ENCODE measurements around the gene CX3CL1. TPM values are rescaled to one million over a fixed set of nuclear protein-coding genes. Genes with fewer than 3 reads are reported as not detected.

Gene CX3CL1
- total RNA-seq, 2 donors from 2014 or later, result not detected

DNA sequence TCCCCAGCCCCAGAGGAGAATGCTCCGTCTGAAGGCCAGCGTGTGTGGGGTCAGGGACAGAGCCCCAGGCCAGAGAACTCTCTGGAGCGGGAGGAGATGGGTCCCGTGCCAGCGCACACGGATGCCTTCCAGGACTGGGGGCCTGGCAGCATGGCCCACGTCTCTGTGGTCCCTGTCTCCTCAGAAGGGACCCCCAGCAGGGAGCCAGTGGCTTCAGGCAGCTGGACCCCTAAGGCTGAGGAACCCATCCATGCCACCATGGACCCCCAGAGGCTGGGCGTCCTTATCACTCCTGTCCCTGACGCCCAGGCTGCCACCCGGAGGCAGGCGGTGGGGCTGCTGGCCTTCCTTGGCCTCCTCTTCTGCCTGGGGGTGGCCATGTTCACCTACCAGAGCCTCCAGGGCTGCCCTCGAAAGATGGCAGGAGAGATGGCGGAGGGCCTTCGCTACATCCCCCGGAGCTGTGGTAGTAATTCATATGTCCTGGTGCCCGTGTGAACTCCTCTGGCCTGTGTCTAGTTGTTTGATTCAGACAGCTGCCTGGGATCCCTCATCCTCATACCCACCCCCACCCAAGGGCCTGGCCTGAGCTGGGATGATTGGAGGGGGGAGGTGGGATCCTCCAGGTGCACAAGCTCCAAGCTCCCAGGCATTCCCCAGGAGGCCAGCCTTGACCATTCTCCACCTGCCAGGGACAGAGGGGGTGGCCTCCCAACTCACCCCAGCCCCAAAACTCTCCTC is 10.4 kb downstream of the CX3CL1 start:
- no peaks in the 10 kb centered on the region for H3K36me3 Mint-ChIP-seq
- ATAC-seq, result peak in 1 of 2 donors; percentile 3
- no peak overlapping the region for H3K4me3 Mint-ChIP-seq
- peaks cover 0 to 2% of the 10 kb centered on the region in 2 donors for H3K4me1 Mint-ChIP-seq (ENCODE audit: low read depth in 2 of 2)
- H3K27me3 Mint-ChIP-seq, result peaks cover 0 to 3% of the 10 kb centered on the region in 2 donors
- no peaks in the 10 kb centered on the region for H3K9me3 Mint-ChIP-seq
- peak; percentile 15 for DNase-seq (ENCODE audit: low spot score)
- no peak overlapping the region for H3K27ac Mint-ChIP-seq

- Mint-ChIP-seq H3K27ac (no peak overlapping the region), H3K4me3 (no peak overlapping the region), H3K36me3 (no peaks in the 10 kb centered on the region), H3K9me3 (no peaks in the 10 kb centered on the region), H3K4me1 (ENCODE audit: low read depth in 2 of 2) (peaks cover 0 to 4% of the 10 kb centered on the region in 2 donors), H3K27me3 (peaks cover 1 to 2% of the 10 kb centered on the region in 2 donors)
- ATAC-seq (no peak), DNase-seq (ENCODE audit: low spot score) (peak; percentile 39)
Measured at GRCh38 chr16:57383276-57384247, 11.3 kb downstream of the CX3CL1 start.

DNA sequence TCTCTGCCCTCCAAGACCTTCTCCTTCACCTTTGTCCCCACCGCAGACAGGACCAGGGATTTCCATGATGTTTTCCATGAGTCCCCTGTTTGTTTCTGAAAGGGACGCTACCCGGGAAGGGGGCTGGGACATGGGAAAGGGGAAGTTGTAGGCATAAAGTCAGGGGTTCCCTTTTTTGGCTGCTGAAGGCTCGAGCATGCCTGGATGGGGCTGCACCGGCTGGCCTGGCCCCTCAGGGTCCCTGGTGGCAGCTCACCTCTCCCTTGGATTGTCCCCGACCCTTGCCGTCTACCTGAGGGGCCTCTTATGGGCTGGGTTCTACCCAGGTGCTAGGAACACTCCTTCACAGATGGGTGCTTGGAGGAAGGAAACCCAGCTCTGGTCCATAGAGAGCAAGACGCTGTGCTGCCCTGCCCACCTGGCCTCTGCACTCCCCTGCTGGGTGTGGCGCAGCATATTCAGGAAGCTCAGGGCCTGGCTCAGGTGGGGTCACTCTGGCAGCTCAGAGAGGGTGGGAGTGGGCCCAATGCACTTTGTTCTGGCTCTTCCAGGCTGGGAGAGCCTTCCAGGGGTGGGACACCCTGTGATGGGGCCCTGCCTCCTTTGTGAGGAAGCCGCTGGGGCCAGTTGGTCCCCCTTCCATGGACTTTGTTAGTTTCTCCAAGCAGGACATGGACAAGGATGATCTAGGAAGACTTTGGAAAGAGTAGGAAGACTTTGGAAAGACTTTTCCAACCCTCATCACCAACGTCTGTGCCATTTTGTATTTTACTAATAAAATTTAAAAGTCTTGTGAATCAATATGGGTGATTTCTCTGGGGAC is 12.2 kb downstream of the CX3CL1 start:
- H3K27me3 Mint-ChIP-seq, result peaks cover 6 to 11% of the 10 kb centered on the region in 2 donors
- no peaks in the 10 kb centered on the region for H3K9me3 Mint-ChIP-seq
- no peak overlapping the region for H3K27ac Mint-ChIP-seq
- ATAC-seq (peak in 1 of 2 donors; percentile 21), DNase-seq (ENCODE audit: low spot score) (peak; percentile 45)
- H3K4me1 Mint-ChIP-seq (ENCODE audit: low read depth in 2 of 2), result peaks cover 0 to 9% of the 10 kb centered on the region in 2 donors
- no peaks in the 10 kb centered on the region for H3K36me3 Mint-ChIP-seq
- H3K4me3 Mint-ChIP-seq, result no peak overlapping the region

DNA sequence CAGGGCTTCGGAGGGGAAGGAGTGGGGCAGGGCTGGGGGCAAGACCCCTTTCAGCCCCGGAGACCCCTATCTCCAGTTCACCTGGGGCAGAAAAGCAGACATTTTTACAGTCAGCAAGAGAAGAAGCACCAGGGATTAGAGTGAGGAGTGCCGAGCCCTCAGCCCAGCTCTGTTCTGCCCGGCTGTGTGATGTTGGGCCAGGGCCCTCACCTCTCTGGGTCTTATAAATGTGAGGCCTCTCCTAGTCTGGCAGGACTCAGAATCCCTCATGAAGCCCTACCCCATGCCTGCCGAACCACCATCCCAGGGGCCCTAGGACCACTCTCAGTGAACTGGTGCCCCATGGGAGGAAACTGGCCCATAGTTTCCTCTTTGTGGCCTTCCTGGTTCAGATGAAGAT is 12.8 kb downstream of the CX3CL1 start:
- H3K27ac Mint-ChIP-seq, result no peak overlapping the region

GRCh38 chr16:57386381-57386951 is 14.2 kb downstream of the CX3CL1 start:
- Mint-ChIP-seq H3K4me3 (no peak overlapping the region), H3K27me3 (peaks cover 8 to 13% of the 10 kb centered on the region in 2 donors), H3K36me3 (no peaks in the 10 kb centered on the region), H3K4me1 (ENCODE audit: low read depth in 2 of 2) (peaks cover 0 to 9% of the 10 kb centered on the region in 2 donors), H3K9me3 (no peaks in the 10 kb centered on the region), H3K27ac (no peak overlapping the region)
- ATAC-seq (no peak), DNase-seq (ENCODE audit: low spot score) (peak; percentile 16)

More for the DNA sequence above, 12.8 kb downstream of the CX3CL1 start:
- ATAC-seq (no peak), DNase-seq (ENCODE audit: low spot score) (peak; percentile 12)
- Mint-ChIP-seq H3K4me1 (ENCODE audit: low read depth in 2 of 2) (peaks cover 0 to 9% of the 10 kb centered on the region in 2 donors), H3K36me3 (no peaks in the 10 kb centered on the region), H3K27me3 (peaks cover 6 to 13% of the 10 kb centered on the region in 2 donors), H3K9me3 (no peaks in the 10 kb centered on the region), H3K4me3 (no peak overlapping the region)

- Mint-ChIP-seq H3K4me1 (ENCODE audit: low read depth in 2 of 2) (peaks cover 0 to 9% of the 10 kb centered on the region in 2 donors), H3K36me3 (no peaks in the 10 kb centered on the region), H3K4me3 (no peak overlapping the region), H3K9me3 (no peaks in the 10 kb centered on the region), H3K27me3 (peaks cover 8 to 13% of the 10 kb centered on the region in 2 donors), H3K27ac (no peak overlapping the region)
- ATAC-seq (no peak), DNase-seq (ENCODE audit: low spot score) (peak; percentile 20)
Measured at GRCh38 chr16:57387598-57388354, 15.5 kb downstream of the CX3CL1 start.

GRCh38 chr16:57388359-57389086 is 16.2 kb downstream of the CX3CL1 start:
- Mint-ChIP-seq H3K27me3 (peaks cover 8 to 13% of the 10 kb centered on the region in 2 donors), H3K27ac (peak overlapping the region in 1 of 2 donors; percentile 3)

GRCh38 chr16:57389087-57389468 is 16.8 kb downstream of the CX3CL1 start:
- Mint-ChIP-seq H3K27ac (peak overlapping the region in 1 of 2 donors; percentile 3), H3K9me3 (no peaks in the 10 kb centered on the region), H3K4me1 (ENCODE audit: low read depth in 2 of 2) (peaks cover 0 to 9% of the 10 kb centered on the region in 2 donors), H3K27me3 (peaks cover 8 to 13% of the 10 kb centered on the region in 2 donors), H3K4me3 (no peak overlapping the region), H3K36me3 (no peaks in the 10 kb centered on the region)
- ATAC-seq (no peak), DNase-seq (ENCODE audit: low spot score) (no peak)

More at GRCh38 chr16:57388359-57389086, 16.2 kb downstream of the CX3CL1 start:
- no peaks in the 10 kb centered on the region for H3K36me3 Mint-ChIP-seq
- no peak overlapping the region for H3K4me3 Mint-ChIP-seq
- peak; percentile 29 for DNase-seq (ENCODE audit: low spot score)
- ATAC-seq, result no peak
- H3K9me3 Mint-ChIP-seq, result no peaks in the 10 kb centered on the region
- peaks cover 0 to 9% of the 10 kb centered on the region in 2 donors for H3K4me1 Mint-ChIP-seq (ENCODE audit: low read depth in 2 of 2)

- DNase-seq (ENCODE audit: low spot score) (peak; percentile 15), ATAC-seq (no peak)
- H3K4me1 Mint-ChIP-seq (ENCODE audit: low read depth in 2 of 2), result peaks cover 0 to 9% of the 10 kb centered on the region in 2 donors
- no peak overlapping the region for H3K4me3 Mint-ChIP-seq
- no peak overlapping the region for H3K27ac Mint-ChIP-seq
- H3K27me3 Mint-ChIP-seq, result peaks cover 8 to 13% of the 10 kb centered on the region in 2 donors
- no peaks in the 10 kb centered on the region for H3K36me3 Mint-ChIP-seq
- no peaks in the 10 kb centered on the region for H3K9me3 Mint-ChIP-seq
Measured at GRCh38 chr16:57390636-57391295, 18.5 kb downstream of the CX3CL1 start.

DNA sequence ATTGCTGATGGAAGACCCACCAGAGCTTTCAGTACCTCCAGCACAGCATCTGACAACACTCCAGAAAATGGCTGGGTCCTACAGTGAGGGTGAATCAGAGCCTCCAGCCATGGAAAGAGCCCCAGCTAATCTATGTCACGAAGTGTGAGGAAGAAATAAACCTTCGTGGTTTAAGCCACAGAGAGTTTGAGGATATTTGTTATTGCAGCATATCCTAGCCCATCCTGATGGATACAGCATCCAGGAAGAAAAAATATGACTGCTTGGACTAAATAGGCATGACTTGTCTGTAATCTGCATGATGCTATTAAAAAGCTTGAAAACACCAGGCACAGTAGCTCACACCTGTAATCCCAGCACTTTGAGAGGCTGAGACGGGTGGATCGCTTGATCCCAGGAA is 19.0 kb downstream of the CX3CL1 start:
- H3K4me3 Mint-ChIP-seq, result no peak overlapping the region
- ATAC-seq (peak in 1 of 2 donors; percentile 20), DNase-seq (ENCODE audit: low spot score) (peak; percentile 44)
- H3K4me1 Mint-ChIP-seq (ENCODE audit: low read depth in 2 of 2), result peaks cover 0 to 9% of the 10 kb centered on the region in 2 donors
- H3K27ac Mint-ChIP-seq, result no peak overlapping the region
- H3K9me3 Mint-ChIP-seq, result no peaks in the 10 kb centered on the region
- H3K27me3 Mint-ChIP-seq, result peaks cover 8 to 13% of the 10 kb centered on the region in 2 donors
- H3K36me3 Mint-ChIP-seq, result no peaks in the 10 kb centered on the region

GRCh38 chr16:57391708-57392107 is 19.4 kb downstream of the CX3CL1 start:
- no peaks in the 10 kb centered on the region for H3K9me3 Mint-ChIP-seq
- no peak overlapping the region for H3K27ac Mint-ChIP-seq
- DNase-seq (ENCODE audit: low spot score) (no peak), ATAC-seq (no peak)
- no peak overlapping the region for H3K4me3 Mint-ChIP-seq
- H3K27me3 Mint-ChIP-seq, result peaks cover 8 to 13% of the 10 kb centered on the region in 2 donors
- peaks cover 0 to 9% of the 10 kb centered on the region in 2 donors for H3K4me1 Mint-ChIP-seq (ENCODE audit: low read depth in 2 of 2)
- H3K36me3 Mint-ChIP-seq, result no peaks in the 10 kb centered on the region
